NCI-H2107 (cell line): ENCODE measurements around the gene SLC12A7.

Experiments
- DNase-seq: peaks from one replicate; lab custom pipeline; 2025; lab: John Stamatoyannopoulos, UW

Gene SLC12A7

GRCh38 chr5:1018596-1018995 is 93.3 kb downstream of the SLC12A7 start:
- no peak for DNase-seq

GRCh38 chr5:1017691-1018455 is 94.0 kb downstream of the SLC12A7 start:
- DNase-seq = no peak

GRCh38 chr5:1017056-1017455 is 94.8 kb downstream of the SLC12A7 start:
- DNase-seq = no peak

- DNase-seq = no peak
These were observed 95.4 kb downstream of the SLC12A7 start for GRCh38 chr5:1016476-1016875.

- DNase-seq = no peak
These were observed 95.8 kb downstream of the SLC12A7 start for GRCh38 chr5:1016036-1016435.

GRCh38 chr5:1015507-1015906 is 96.4 kb downstream of the SLC12A7 start:
- DNase-seq = no peak

- DNase-seq = no peak
These were observed 97.1 kb downstream of the SLC12A7 start for GRCh38 chr5:1014781-1015221.

GRCh38 chr5:1014346-1014745 is 97.5 kb downstream of the SLC12A7 start:
- DNase-seq = no peak

GRCh38 chr5:1013948-1014301 is 97.9 kb downstream of the SLC12A7 start:
- no peak for DNase-seq

GRCh38 chr5:1013238-1013947 is 98.5 kb downstream of the SLC12A7 start:
- DNase-seq = no peak

- DNase-seq = no peak
These were observed 99.0 kb downstream of the SLC12A7 start for GRCh38 chr5:1012900-1013237.

- no peak for DNase-seq
These were observed 99.5 kb downstream of the SLC12A7 start for GRCh38 chr5:1012313-1012841.

- no peak for DNase-seq
These were observed 100.0 kb downstream of the SLC12A7 start for GRCh38 chr5:1011741-1012312.

- DNase-seq = no peak
These were observed 100.6 kb downstream of the SLC12A7 start for GRCh38 chr5:1011226-1011631.

GRCh38 chr5:1010641-1011046 is 101.2 kb downstream of the SLC12A7 start:
- DNase-seq = no peak

GRCh38 chr5:1010181-1010510 is 101.7 kb downstream of the SLC12A7 start:
- DNase-seq = no peak

GRCh38 chr5:1009359-1010180 is 102.3 kb downstream of the SLC12A7 start:
- DNase-seq = no peak

- DNase-seq = no peak
These were observed 103.2 kb downstream of the SLC12A7 start, which contains the start of gene NKD2 for GRCh38 chr5:1008451-1009358. Gene NKD2 (plus strand): TSS chr5:1008802. CDS start chr5:1009058, 256 bp downstream.

- DNase-seq = no peak
These were observed 104.0 kb downstream of the SLC12A7 start for GRCh38 chr5:1007681-1008450.

GRCh38 chr5:1007221-1007680 is 104.6 kb downstream of the SLC12A7 start:
- no peak for DNase-seq
